Measurements from ENCODE around the gene PHLPP1. TPM values are rescaled to one million over a fixed set of nuclear protein-coding genes. Genes with fewer than 3 reads are reported as not detected.

PHLPP1 gene
- total RNA-seq, 1 experiment from 2014 or later: 14.1 TPM

DNA sequence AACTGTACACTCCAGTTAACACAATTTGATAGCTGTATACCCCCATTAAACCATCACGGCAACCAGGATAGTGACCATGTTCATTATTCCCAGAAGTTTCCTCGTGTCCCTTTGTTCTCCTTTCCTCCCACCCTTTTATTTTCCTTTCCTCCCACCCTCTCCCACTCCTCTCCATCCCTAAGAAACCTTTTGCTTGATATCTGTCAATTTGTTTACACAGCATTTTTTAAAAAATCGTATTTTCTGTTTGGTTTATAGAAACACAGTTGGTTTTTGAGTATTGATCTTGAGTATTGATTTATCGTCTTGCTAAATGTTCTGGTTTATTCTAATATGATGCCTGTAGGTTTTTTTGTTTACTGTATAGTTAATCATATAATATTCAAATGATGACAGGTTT is 119.4 kb downstream of the PHLPP1 start:
- Histone ChIP-seq H3K4me1 (ENCODE audit: insufficient read depth, low read length) (peaks cover 10% of the 10 kb centered on the region), H3K79me2 (ENCODE audit: low read length) (peaks cover 32% of the 10 kb centered on the region), H4K20me1 (ENCODE audit: low read length) (no peaks in the 10 kb centered on the region), H3K4me3 (ENCODE audit: low read length) (no peak overlapping the region), H3K9me3 (ENCODE audit: low read length) (no peaks in the 10 kb centered on the region), H3K27ac (ENCODE audit: low read length) (no peak overlapping the region), H3F3A (ENCODE audit: low read length, unreplicated experiment) (no peaks in the 10 kb centered on the region), H3K9ac (ENCODE audit: low read length) (no peak overlapping the region), H3K27me3 (ENCODE audit: low read length) (no peaks in the 10 kb centered on the region), H3K36me3 (ENCODE audit: low read depth, low read length) (0 out of 2 replicates have a peak, but pooled peaks cover 3% of the 10 kb centered on the region), H3K9me2 (replicated peaks; ENCODE audit: low read length) (no peaks in the 10 kb centered on the region), H2AFZ (ENCODE audit: low read length) (no peak overlapping the region), H3K4me2 (ENCODE audit: low read length) (no peak overlapping the region)
- ATAC-seq (no peak), DNase-seq (no peak)
- intact Hi-C loops (cut with micrococcal nuclease): no loop called here
- CTCF ChIA-PET: no interaction called here
- no TSS peak for BruUV-seq (replicated peaks)
- POLR2A ChIA-PET (ENCODE audit: unreplicated experiment): no interaction called here
- no peak for TF ChIP-seq EZH2 (IDR thresholded peaks at IDR 0.05; ENCODE audit: low read length, unreplicated experiment)
- TF ChIP-seq EZH2phosphoT487 (IDR thresholded peaks at IDR 0.05; ENCODE audit: borderline replicate concordance, low read length): no peak
- TF ChIP-seq CTCF (conservative IDR thresholded peaks at IDR 0.05; ENCODE audit: low read depth, low read length): no peak

DNA sequence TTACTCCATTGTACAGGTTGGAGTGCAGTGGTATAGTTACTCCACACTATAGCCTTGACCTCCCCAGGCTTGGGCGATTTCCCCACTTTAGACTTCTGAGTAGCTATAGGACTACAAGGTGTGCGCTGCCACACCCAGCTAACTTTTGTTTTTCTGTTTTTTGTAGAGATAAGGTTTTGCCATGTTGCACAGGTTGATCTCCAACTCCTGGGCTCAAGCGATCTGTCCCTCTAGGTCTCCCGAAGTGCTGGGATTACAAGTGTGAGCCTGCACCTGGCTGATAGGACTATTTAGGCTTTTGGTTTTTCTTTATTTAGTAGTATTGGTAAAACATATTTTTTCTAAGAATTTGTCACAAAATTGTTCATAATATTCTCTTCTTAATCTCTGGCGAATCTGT is 121.7 kb downstream of the PHLPP1 start:
- BruUV-seq (replicated peaks): no TSS peak
- Histone ChIP-seq H3F3A (ENCODE audit: low read length, unreplicated experiment) (no peaks in the 10 kb centered on the region), H2AFZ (ENCODE audit: low read length) (no peak overlapping the region), H3K9ac (ENCODE audit: low read length) (no peak overlapping the region), H3K4me2 (ENCODE audit: low read length) (no peak overlapping the region), H3K4me3 (ENCODE audit: low read length) (no peak overlapping the region), H3K9me3 (ENCODE audit: low read length) (no peaks in the 10 kb centered on the region), H3K79me2 (ENCODE audit: low read length) (peaks cover 32% of the 10 kb centered on the region), H3K27ac (ENCODE audit: low read length) (no peak overlapping the region), H3K36me3 (ENCODE audit: low read depth, low read length) (no peaks in the 10 kb centered on the region), H4K20me1 (ENCODE audit: low read length) (no peaks in the 10 kb centered on the region), H3K9me2 (replicated peaks; ENCODE audit: low read length) (no peaks in the 10 kb centered on the region), H3K27me3 (ENCODE audit: low read length) (no peaks in the 10 kb centered on the region), H3K4me1 (ENCODE audit: insufficient read depth, low read length) (peaks cover 22% of the 10 kb centered on the region)
- intact Hi-C loops (cut with micrococcal nuclease): no loop called here
- ChIA-PET CTCF (no interaction called here), POLR2A (ENCODE audit: unreplicated experiment) (no interaction called here)
- DNase-seq: no peak
- no peak for ATAC-seq
- TF ChIP-seq EZH2phosphoT487 (IDR thresholded peaks at IDR 0.05; ENCODE audit: borderline replicate concordance, low read length) (no peak), EZH2 (IDR thresholded peaks at IDR 0.05; ENCODE audit: low read length, unreplicated experiment) (no peak), CTCF (conservative IDR thresholded peaks at IDR 0.05; ENCODE audit: low read depth, low read length) (no peak)

DNA sequence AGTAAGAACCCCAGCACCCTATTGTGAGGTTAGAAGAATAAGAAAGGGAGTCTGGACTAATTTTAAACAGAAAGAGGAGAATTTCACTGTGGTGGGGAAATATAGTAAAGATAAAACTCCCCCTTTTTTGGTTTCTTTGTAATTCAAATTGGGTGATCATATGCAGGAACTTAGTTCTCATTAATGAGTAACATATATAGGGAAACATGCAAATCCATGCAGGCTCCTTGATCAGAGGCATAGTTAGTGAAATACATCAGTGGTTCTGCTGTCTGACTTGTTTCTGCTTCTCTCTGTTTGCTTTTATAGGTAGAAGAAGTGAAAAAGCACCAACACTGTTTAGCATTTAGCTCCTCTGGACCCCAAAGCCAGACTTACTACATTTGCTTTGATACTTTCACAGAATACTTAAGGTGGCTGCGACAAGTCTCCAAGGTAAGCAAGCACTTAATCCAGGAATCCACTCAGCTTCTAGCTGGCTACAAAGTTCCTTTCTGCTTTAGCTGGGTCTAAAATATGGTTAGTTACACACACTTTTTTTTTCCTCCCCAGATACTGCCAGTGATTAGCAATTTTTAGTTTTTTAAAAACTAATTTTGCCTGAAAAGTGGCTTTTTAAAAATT is 123.2 kb downstream of the PHLPP1 start:
- peaks cover 28% of the 10 kb centered on the region for H3K79me2 ChIP-seq (ENCODE audit: low read length)
- intact Hi-C loops (cut with micrococcal nuclease): no loop called here
- H3K9me3 ChIP-seq (ENCODE audit: low read length): no peaks in the 10 kb centered on the region
- BruUV-seq (replicated peaks): no TSS peak
- no peaks in the 10 kb centered on the region for H3K36me3 ChIP-seq (ENCODE audit: low read depth, low read length)
- no peak overlapping the region for H3K4me2 ChIP-seq (ENCODE audit: low read length)
- no peak overlapping the region for H2AFZ ChIP-seq (ENCODE audit: low read length)
- TF ChIP-seq EZH2 (IDR thresholded peaks at IDR 0.05; ENCODE audit: low read length, unreplicated experiment): no peak
- no peak for TF ChIP-seq CTCF (conservative IDR thresholded peaks at IDR 0.05; ENCODE audit: low read depth, low read length)
- no peak for TF ChIP-seq EZH2phosphoT487 (IDR thresholded peaks at IDR 0.05; ENCODE audit: borderline replicate concordance, low read length)
- CTCF ChIA-PET: no interaction called here
- no peaks in the 10 kb centered on the region for H3F3A ChIP-seq (ENCODE audit: low read length, unreplicated experiment)
- POLR2A ChIA-PET (ENCODE audit: unreplicated experiment): no interaction called here
- H3K9me2 ChIP-seq (replicated peaks; ENCODE audit: low read length): no peaks in the 10 kb centered on the region
- no peaks in the 10 kb centered on the region for H3K27me3 ChIP-seq (ENCODE audit: low read length)
- no peak overlapping the region for H3K4me3 ChIP-seq (ENCODE audit: low read length)
- peaks cover 14% of the 10 kb centered on the region for H3K4me1 ChIP-seq (ENCODE audit: insufficient read depth, low read length)
- no peaks in the 10 kb centered on the region for H4K20me1 ChIP-seq (ENCODE audit: low read length)
- ATAC-seq (no peak), DNase-seq (no peak)
- H3K9ac ChIP-seq (ENCODE audit: low read length): no peak overlapping the region
- no peak overlapping the region for H3K27ac ChIP-seq (ENCODE audit: low read length)

All from PC-3 (cell line).